SU-DHL-6 (cell line): ENCODE data around the gene ADAM19.

Source experiments
- H2AFZ ChIP-seq: fragments of 200-600 bp; sonication (generic); 2 replicates; pipeline ENCODE4 v1.6.1; 2014; ENCODE audit warnings: low read depth, mild to moderate bottlenecking, moderate library complexity, mixed read lengths, antibody characterized with exemption, low read length; ENCODE audit not compliant: severe bottlenecking
- H3F3A ChIP-seq: fragments of 200-600 bp; shearing (Covaris generic); 2 replicates; pipeline ENCODE4 v1.6.0; 2016; ENCODE audit warnings: antibody characterized with exemption, mild to moderate bottlenecking; ENCODE audit not compliant: insufficient read depth
- H3K27ac ChIP-seq: fragments of 200-600 bp; sonication (generic); 2 replicates; pipeline ENCODE4 v1.5.1; 2016; ENCODE audit warnings: low read depth, mild to moderate bottlenecking, low read length, moderate library complexity, mixed read lengths
- H3K27me3 ChIP-seq: fragments of 200-600 bp; sonication (generic), shearing (Covaris generic); 2 replicates; pipeline ENCODE4 v1.6.0; 2014; ENCODE audit warnings: mild to moderate bottlenecking, low read length
- H3K36me3 ChIP-seq: fragments of 200-600 bp; sonication (generic); 2 replicates; pipeline ENCODE4 v1.6.1; 2014; ENCODE audit warnings: mild to moderate bottlenecking, low read length, mixed read lengths
- H3K4me2 ChIP-seq: fragments of 300-600, 200-600 bp; shearing (Covaris generic), sonication (generic); 2 replicates; pipeline ENCODE4 v1.6.0; 2014; ENCODE audit warnings: low read length, low read depth, mild to moderate bottlenecking; ENCODE audit not compliant: poor library complexity, severe bottlenecking
- H3K4me3 ChIP-seq: fragments of 200-600 bp; sonication (generic); 2 replicates; pipeline ENCODE4 v1.5.1; 2014; ENCODE audit warnings: antibody characterized with exemption, low read length, mild to moderate bottlenecking, mixed read lengths; ENCODE audit not compliant: insufficient read depth, poor library complexity, severe bottlenecking
- H3K79me2 ChIP-seq: fragments of 200-600 bp; sonication (generic); 2 replicates; pipeline ENCODE4 v1.6.1; 2014; ENCODE audit warnings: mild to moderate bottlenecking, low read length, moderate library complexity; ENCODE audit not compliant: insufficient read depth
- H3K9ac ChIP-seq: fragments of 200-600 bp; sonication (generic); 2 replicates; pipeline ENCODE4 v1.7.0; 2014; ENCODE audit warnings: mild to moderate bottlenecking, low read length
- H3K9me2 ChIP-seq: fragments of 200-600 bp; sonication (generic); replicated peaks from 2 replicates; pipeline ENCODE4 v1.6.1; 2014; ENCODE audit warnings: low read length; ENCODE audit not compliant: insufficient read depth
- H3K9me3 ChIP-seq: fragments of 200-600 bp; sonication (generic); 2 replicates; pipeline ENCODE4 v1.6.1; 2014; ENCODE audit warnings: low read length, mixed read lengths; ENCODE audit not compliant: insufficient read depth
- H4K20me1 ChIP-seq: fragments of 200-600 bp; sonication (generic); 2 replicates; pipeline ENCODE4 v1.6.1; 2014; ENCODE audit warnings: low read depth, mild to moderate bottlenecking, antibody characterized with exemption, low read length, moderate library complexity, mixed read lengths
- EZH2phosphoT487 ChIP-seq: fragments of 200-600 bp; sonication (generic), shearing (Covaris generic); conservative IDR thresholded peaks from 2 replicates; pipeline ENCODE4 v1.6.1; 2018; ENCODE audit warnings: mild to moderate bottlenecking, antibody characterized with exemption, low read length, moderate library complexity, mixed read lengths
- TF ChIP-seq, protein P1 (sequence below): fragments of 200-600 bp; sonication (generic); IDR thresholded peaks from one replicate; pipeline ENCODE4 v1.5.1; 2017; ENCODE audit warnings: antibody characterized with exemption, mild to moderate bottlenecking, low read length, moderate library complexity; ENCODE audit not compliant: insufficient read depth, poor library complexity, severe bottlenecking

Gene ADAM19

DNA sequence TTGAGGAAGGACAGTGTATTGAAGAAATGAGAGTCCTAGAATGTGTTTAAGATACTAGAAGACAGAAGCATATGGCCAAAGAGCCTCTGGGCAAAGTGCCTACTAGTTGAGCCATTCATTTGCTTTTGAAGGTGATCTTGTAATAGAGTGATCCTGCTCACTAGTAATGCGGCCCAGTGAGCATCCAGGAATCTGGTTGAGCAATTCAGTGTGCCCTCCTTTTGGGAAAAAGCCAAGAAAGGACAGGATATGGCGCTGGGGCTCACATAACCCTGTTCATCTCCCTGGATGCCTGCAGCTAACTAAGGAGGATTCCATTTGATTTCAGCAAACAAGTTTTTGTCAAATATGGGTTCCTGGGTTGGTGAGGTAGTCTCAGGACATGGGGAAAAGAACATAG, 16.3 kb downstream of the ADAM19 start:
- Histone ChIP-seq H3K9me2 (no peaks in the 10 kb centered on the region), H3K9me3 (no peaks in the 10 kb centered on the region), H3K79me2 (peaks cover 95% of the 10 kb centered on the region), H3K4me2 (no peak overlapping the region), H3K27ac (no peak overlapping the region), H3K27me3 (no peaks in the 10 kb centered on the region), H2AFZ (no peak overlapping the region), H3K4me3 (no peak overlapping the region), H3K9ac (no peak overlapping the region), H3K36me3 (peaks cover 12% of the 10 kb centered on the region; the same call in 1 of the 2 replicates), H4K20me1 (no peaks in the 10 kb centered on the region; the same call in 1 of the 2 replicates), H3F3A (no peaks in the 10 kb centered on the region)
- TF ChIP-seq, protein P1, sequence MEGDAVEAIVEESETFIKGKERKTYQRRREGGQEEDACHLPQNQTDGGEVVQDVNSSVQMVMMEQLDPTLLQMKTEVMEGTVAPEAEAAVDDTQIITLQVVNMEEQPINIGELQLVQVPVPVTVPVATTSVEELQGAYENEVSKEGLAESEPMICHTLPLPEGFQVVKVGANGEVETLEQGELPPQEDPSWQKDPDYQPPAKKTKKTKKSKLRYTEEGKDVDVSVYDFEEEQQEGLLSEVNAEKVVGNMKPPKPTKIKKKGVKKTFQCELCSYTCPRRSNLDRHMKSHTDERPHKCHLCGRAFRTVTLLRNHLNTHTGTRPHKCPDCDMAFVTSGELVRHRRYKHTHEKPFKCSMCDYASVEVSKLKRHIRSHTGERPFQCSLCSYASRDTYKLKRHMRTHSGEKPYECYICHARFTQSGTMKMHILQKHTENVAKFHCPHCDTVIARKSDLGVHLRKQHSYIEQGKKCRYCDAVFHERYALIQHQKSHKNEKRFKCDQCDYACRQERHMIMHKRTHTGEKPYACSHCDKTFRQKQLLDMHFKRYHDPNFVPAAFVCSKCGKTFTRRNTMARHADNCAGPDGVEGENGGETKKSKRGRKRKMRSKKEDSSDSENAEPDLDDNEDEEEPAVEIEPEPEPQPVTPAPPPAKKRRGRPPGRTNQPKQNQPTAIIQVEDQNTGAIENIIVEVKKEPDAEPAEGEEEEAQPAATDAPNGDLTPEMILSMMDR = no peak
- no peak for TF ChIP-seq EZH2phosphoT487

DNA sequence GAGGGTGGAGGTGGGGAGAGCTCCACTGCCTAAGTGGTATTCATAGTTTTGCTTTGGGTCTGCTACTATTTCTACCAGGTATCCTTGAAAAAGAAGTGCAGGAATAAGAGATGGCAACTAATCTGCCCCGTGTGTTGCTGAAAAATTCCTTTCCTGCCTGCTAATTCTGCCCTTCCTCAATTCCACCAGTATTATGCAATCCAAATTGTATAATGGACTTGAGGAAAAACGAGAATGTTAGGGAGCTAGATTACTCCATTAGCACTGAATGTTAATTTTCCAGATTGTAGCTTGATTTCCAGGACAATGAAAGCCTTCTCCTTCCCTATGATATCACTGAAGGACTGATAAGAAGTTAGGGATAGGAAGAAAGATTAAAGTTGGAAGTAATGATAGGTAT, 16.9 kb downstream of the ADAM19 start:
- H3K9me3 ChIP-seq = no peaks in the 10 kb centered on the region
- no peak overlapping the region for H3K4me3 ChIP-seq
- no peak overlapping the region for H3K9ac ChIP-seq
- H3F3A ChIP-seq = no peaks in the 10 kb centered on the region
- peaks cover 15% of the 10 kb centered on the region; the same call in 1 of the 2 replicates for H3K36me3 ChIP-seq
- H2AFZ ChIP-seq = no peak overlapping the region
- no peak overlapping the region for H3K4me2 ChIP-seq
- no peak overlapping the region for H3K27ac ChIP-seq
- no peaks in the 10 kb centered on the region; the same call in 1 of the 2 replicates for H4K20me1 ChIP-seq
- H3K9me2 ChIP-seq = no peaks in the 10 kb centered on the region
- H3K79me2 ChIP-seq = peaks cover 95% of the 10 kb centered on the region
- H3K27me3 ChIP-seq = no peaks in the 10 kb centered on the region
- TF ChIP-seq, protein P1 = no peak
- TF ChIP-seq EZH2phosphoT487 = no peak

DNA sequence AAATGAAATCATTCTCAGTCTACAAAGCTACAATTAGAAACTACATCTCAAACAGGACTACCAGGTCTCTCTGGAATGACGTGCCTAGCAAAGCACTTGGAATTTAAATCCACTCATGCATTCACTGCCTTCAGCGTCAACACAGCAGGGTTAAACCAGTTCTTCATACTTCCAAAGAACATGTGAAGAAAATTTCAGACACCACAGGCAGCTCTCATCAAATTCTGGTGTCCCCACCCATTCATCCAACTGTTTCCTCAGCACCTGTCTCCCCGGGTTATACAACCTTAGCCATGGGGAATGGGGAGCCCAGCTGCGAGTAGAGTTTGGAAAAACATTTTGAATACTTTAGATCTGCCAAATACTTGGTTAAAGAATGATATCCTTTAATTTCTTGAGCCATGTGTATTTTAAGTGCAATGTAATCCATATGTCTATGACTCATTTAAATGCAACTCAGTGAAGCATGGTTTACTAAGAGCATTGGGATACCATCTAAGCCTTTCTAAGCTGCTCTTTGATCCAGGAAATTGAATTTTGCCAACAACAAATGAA, 17.5 kb downstream of the ADAM19 start:
- no peaks in the 10 kb centered on the region for H3K27me3 ChIP-seq
- no peak overlapping the region for H3K4me3 ChIP-seq
- peaks cover 19% of the 10 kb centered on the region; the same call in 1 of the 2 replicates for H3K36me3 ChIP-seq
- H3K27ac ChIP-seq = no peak overlapping the region
- H3K79me2 ChIP-seq = peaks cover 95% of the 10 kb centered on the region
- no peak overlapping the region for H2AFZ ChIP-seq
- TF ChIP-seq, protein P1 = no peak
- no peak for TF ChIP-seq EZH2phosphoT487
- no peaks in the 10 kb centered on the region for H3K9me3 ChIP-seq
- H4K20me1 ChIP-seq = no peaks in the 10 kb centered on the region; the same call in 1 of the 2 replicates
- no peaks in the 10 kb centered on the region for H3F3A ChIP-seq
- H3K9ac ChIP-seq = no peak overlapping the region
- no peak overlapping the region for H3K4me2 ChIP-seq
- H3K9me2 ChIP-seq = no peaks in the 10 kb centered on the region
